Right lobe of liver (tissue), 6 donors: ENCODE data around the gene NPAS2. TPM values are rescaled to one million over a fixed set of nuclear protein-coding genes. Genes with fewer than 3 reads are reported as not detected.

Source experiments
- ATAC-seq, 4 donors: fragments of 200-7000 bp; cut with Tn5 transposase; one replicate each; pipeline ENCODE4 v1.9.1; 2020; ENCODE audit warnings: mild to moderate bottlenecking in 4 of 4, moderate library complexity in 4 of 4
- DNase-seq, 3 donors: peaks; one replicate each; pipeline ENCODE4 v3.0.0-alpha.2; 2020
- H3K27ac ChIP-seq, 3 donors: fragments of 200-600 bp; one replicate each; pipeline ENCODE4 v1.8.0; 2022
- H3K27me3 ChIP-seq, 2 donors: fragments of 200-600 bp; one replicate each; pipeline ENCODE4 v1.8.0; 2022
- H3K36me3 ChIP-seq, 4 donors: fragments of 200-600 bp; sonication (generic) in 1 of 4; one replicate each; pipeline versions ENCODE4 v1.5.1 to v1.8.0; 2017 to 2022; ENCODE audit warnings: control low read depth in 1 of 4
- H3K4me1 ChIP-seq, 4 donors: fragments of 200-600 bp; sonication (generic) in 1 of 4; one replicate each; pipeline versions ENCODE4 v1.5.1 to v1.8.0; 2017 to 2022; ENCODE audit warnings: control low read depth in 1 of 4
- H3K4me3 ChIP-seq, 3 donors: fragments of 200-600 bp; one replicate each; pipeline ENCODE4 v1.8.0; 2022
- H3K9me3 ChIP-seq, 4 donors: fragments of 200-600 bp; sonication (generic) in 1 of 4; one replicate each; pipeline versions ENCODE4 v1.5.1 to v1.8.0; 2017 to 2022; ENCODE audit warnings: control low read depth in 1 of 4
- POLR2A ChIP-seq: fragments of 450-650 bp; IDR thresholded peaks from one replicate; pipeline ENCODE4 v1.6.1; 2017; ENCODE audit warnings: antibody characterized with exemption, mild to moderate bottlenecking
- WGBS: methylation state at CpG from one replicate; pipeline ENCODE4 v1.1.6; 2018; ENCODE audit warnings: low coverage, low lambda C conversion rate; ENCODE audit not compliant: insufficient coverage; ENCODE audit errors: missing lambda C conversion rate; 5-methylcytosine and 5-hydroxymethylcytosine counted together
- intact Hi-C, 2 donors: fragments of 100-400 bp; cut with DNase I; formaldehyde crosslinking; loops; one replicate each; pipeline versions ENCODE4 v1.11.2 to v1.14.1; 2022
- total RNA-seq, 6 experiments: library from RNA; depleted of rRNA in 2 of 6; stranded (reverse); fragments of >200 nt in 2 of 6; fragmentation: NEBNext Ultra II Directional in 3 of 6; extraction: Animal tissue kit (Norgen Biotek cat#: 25700) in 3 of 6; gene quantifications; one replicate each; pipeline versions ENCODE4 v1.1.0 to v1.2.4, GENCODE V29; 2016 to 2023
- TF ChIP-seq, protein P1 (sequence below), 4 donors: fragments of 200-600 bp in 3 of 4; fragments of 450-650 bp in 1 of 4; IDR thresholded peaks; one replicate each; pipeline versions ENCODE4 v1.5.1 to v1.8.0; 2016 to 2022; ENCODE audit warnings: antibody characterized with exemption in 4 of 4, mild to moderate bottlenecking in 2 of 4
- donor health status: DM: no; HTN: yes; CAD: no.
- donor health status: DM: no; HTN: no; CAD: no.
- donor health status: DM: no; HTN: no; CAD: no.
- donor health status: DM: no; HTN: yes; CAD: no.
- donor health status: DM: no; HTN: yes; CAD: no.

NPAS2 gene
- total RNA-seq, 6 experiments from 2014 or later = 8.8 to 33.3 (median 24.5) TPM

DNA sequence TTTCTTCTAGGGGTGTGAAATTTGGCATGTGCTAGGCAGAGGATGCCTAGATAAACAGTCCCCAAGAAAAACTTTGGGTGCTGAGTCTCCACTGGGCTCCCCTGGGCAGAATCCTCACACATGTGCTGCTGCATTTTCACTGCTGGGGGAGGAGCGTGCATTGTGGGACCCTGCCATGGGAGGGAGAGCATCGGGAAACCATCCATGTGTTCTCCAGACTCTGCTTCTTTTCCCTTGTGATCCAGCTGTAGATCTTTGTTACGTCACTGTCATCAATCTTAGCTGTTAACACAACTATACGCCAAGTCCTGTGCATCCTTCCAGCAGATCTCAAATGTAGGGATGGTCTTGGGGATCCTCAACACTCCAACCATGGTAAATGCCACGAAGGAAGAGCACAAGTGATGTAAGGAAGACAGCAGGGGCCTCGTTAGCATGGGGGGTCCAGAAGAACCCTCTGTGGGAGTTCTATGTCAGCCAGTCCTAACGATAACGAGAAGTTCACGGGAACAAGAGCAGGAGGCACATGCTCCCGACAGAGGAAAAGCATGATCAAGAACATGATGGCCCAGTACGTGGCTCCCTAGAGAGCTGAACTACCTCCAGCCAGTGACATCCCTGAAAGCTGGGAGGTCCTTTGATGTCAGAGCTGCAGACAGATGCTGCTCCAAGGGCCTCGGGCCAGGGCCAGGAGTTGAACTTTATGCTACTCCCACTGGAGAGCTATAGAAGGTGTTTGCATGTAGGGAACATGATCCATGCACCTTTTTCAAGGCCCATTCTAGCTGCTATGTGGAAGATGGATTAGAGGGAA is 41.1 kb upstream of the NPAS2 start:
- Histone ChIP-seq H3K27ac (no peak overlapping the region), H3K4me1 (peaks cover 0 to 17% (median 5%) of the 10 kb centered on the region in 4 donors), H3K4me3 (no peak overlapping the region), H3K27me3 (no peaks in the 10 kb centered on the region), H3K36me3 (no peaks in the 10 kb centered on the region), H3K9me3 (no peaks in the 10 kb centered on the region)
- intact Hi-C loops = no loop called here
- no peak for TF ChIP-seq POLR2A
- ATAC-seq (no peak), DNase-seq (no peak)
- WGBS = 86% methylated on average over 7 of the region's 12 CpGs

DNA sequence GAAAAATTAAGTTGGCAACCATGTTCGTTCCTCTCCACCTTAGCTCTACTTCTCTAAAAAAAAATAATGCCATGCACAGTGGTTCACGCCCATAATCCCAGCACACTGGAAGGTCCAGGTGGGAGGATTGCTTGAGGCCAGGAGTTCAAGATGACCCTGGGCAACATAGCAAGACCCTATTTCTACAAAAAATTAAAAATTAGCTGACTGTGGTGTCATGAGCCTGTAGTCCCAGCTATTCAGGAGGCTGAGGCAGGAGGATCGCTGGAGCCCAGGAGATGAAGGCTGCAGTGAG is 40.1 kb upstream of the NPAS2 start:
- intact Hi-C loops = no loop called here
- Histone ChIP-seq H3K27ac (peak overlapping the region in 1 of 3 donors; percentile 63), H3K4me1 (peaks cover 0 to 17% (median 5%) of the 10 kb centered on the region in 4 donors), H3K36me3 (no peaks in the 10 kb centered on the region), H3K9me3 (no peaks in the 10 kb centered on the region), H3K27me3 (no peaks in the 10 kb centered on the region), H3K4me3 (no peak overlapping the region)
- ATAC-seq = no peak
- DNase-seq = no peak
- 90% methylated on average over 3 of the region's 3 CpGs for WGBS
- TF ChIP-seq POLR2A = no peak
- TF ChIP-seq, protein P1, sequence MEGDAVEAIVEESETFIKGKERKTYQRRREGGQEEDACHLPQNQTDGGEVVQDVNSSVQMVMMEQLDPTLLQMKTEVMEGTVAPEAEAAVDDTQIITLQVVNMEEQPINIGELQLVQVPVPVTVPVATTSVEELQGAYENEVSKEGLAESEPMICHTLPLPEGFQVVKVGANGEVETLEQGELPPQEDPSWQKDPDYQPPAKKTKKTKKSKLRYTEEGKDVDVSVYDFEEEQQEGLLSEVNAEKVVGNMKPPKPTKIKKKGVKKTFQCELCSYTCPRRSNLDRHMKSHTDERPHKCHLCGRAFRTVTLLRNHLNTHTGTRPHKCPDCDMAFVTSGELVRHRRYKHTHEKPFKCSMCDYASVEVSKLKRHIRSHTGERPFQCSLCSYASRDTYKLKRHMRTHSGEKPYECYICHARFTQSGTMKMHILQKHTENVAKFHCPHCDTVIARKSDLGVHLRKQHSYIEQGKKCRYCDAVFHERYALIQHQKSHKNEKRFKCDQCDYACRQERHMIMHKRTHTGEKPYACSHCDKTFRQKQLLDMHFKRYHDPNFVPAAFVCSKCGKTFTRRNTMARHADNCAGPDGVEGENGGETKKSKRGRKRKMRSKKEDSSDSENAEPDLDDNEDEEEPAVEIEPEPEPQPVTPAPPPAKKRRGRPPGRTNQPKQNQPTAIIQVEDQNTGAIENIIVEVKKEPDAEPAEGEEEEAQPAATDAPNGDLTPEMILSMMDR (IDR thresholded peaks at IDR 0.05) = no peak

DNA sequence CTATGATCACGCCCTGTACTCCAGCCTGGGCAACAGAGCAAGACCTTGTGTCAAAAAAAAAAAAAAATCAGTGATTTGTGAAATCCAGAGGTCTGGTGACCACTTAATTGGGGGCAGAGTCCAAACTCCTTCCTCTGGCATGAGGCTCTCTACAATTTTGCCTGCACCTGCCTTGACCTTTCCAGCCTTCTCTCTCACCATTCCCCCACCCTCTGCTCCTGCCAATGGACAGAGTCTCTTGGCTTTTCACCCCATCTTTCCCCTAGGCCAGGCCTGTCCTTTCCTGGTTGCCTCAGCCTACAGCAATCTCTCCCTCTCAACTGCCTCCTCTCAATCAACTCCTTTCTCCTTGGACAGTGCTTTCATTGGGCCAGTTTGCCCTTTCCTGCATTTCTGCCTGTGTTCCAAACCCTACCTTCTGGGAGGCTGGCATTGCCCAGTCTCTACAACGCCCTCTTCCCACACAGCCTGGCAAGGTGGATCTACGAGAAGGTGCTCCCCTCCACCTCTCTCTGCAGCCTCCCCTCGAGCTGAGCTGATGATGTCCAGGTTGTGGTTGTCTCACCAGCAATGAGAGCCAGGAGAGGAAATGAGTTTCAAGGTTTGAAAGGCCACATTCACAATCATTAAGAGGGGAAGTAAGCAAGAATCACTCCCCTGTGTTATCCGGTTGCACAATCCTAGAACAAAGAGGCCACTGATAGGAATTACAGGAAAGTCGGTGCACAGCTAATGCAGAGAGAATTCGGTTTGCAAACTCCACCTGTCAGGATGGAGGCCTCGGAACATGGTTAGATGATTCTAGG is 39.5 kb upstream of the NPAS2 start:
- peak overlapping the region in 2 of 3 donors; percentile 56 to 63 for H3K27ac ChIP-seq
- H3K4me1 ChIP-seq = peaks cover 0 to 17% (median 5%) of the 10 kb centered on the region in 4 donors
- TF ChIP-seq POLR2A = no peak
- TF ChIP-seq, protein P1 (IDR thresholded peaks at IDR 0.05) = no peak
- H3K36me3 ChIP-seq = no peaks in the 10 kb centered on the region
- ATAC-seq (peak; percentile 76 to 92 (median 90)), DNase-seq (peak in 1 of 3 donors; percentile 71)
- intact Hi-C loops = no loop called here
- H3K27me3 ChIP-seq = no peaks in the 10 kb centered on the region
- no peaks in the 10 kb centered on the region for H3K9me3 ChIP-seq
- 25% methylated on average over 8 of the region's 8 CpGs for WGBS
- no peak overlapping the region for H3K4me3 ChIP-seq

DNA sequence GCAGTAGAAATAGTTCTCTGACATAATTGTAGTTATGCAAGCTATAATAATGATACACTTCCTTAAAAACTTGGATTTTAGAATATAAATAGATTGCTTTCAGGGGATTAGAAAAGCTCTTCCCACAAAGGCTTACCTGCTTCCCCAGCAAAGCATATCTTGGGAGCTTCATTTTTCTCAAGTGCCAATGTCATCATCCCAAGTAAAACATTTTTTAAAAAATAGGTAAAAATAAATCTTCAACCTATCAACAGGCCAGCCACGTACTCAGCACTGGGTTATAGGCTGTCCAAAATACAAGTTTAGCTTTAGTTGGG is 39.0 kb upstream of the NPAS2 start:
- 71% methylated on average over 1 of the region's 1 CpG for WGBS
- no peak overlapping the region for H3K4me3 ChIP-seq
- intact Hi-C loops = no loop called here
- H3K27ac ChIP-seq = peak overlapping the region in 1 of 3 donors; percentile 63
- ATAC-seq (no peak), DNase-seq (no peak)
- TF ChIP-seq, protein P1 (IDR thresholded peaks at IDR 0.05) = no peak
- H3K27me3 ChIP-seq = no peaks in the 10 kb centered on the region
- no peaks in the 10 kb centered on the region for H3K36me3 ChIP-seq
- H3K4me1 ChIP-seq = peaks cover 0 to 17% (median 5%) of the 10 kb centered on the region in 4 donors
- H3K9me3 ChIP-seq = no peaks in the 10 kb centered on the region
